HepG2 (cell line): ENCODE measurements around the gene CHD9. TPM values are rescaled to one million over a fixed set of nuclear protein-coding genes. Genes with fewer than 3 reads are reported as not detected.
A peak's percentile ranks its signal among the peaks of the same experiment; 100 is the strongest.

Experiments used
- ARID2 ChIP-seq: sonication (generic); formaldehyde crosslinking; IDR thresholded peaks from 2 replicates; pipeline ENCODE4 v1.8.1; 2022; ENCODE audit warnings: mild to moderate bottlenecking, missing genetic modification reagents, borderline replicate concordance
- CREB1 ChIP-seq, 2 experiments: fragments of 450-650 bp in 1 of 2; IDR thresholded peaks; 2 replicates each; pipeline ENCODE4 v1.6.1; 2016 to 2017; ENCODE audit warnings: control low read depth in 1 of 2, mild to moderate bottlenecking in 1 of 2, missing compliant biosample characterization in 1 of 2, missing genetic modification characterization in 1 of 2
- ELF3 ChIP-seq: IDR thresholded peaks from 2 replicates; pipeline ENCODE4 v1.6.1; 2016; ENCODE audit warnings: missing genetic modification reagents, missing compliant biosample characterization
- ETV6 ChIP-seq: sonication (generic); formaldehyde crosslinking; conservative IDR thresholded peaks from 2 replicates; pipeline ENCODE4 v1.4.0; 2020; ENCODE audit warnings: missing genetic modification reagents
- IRF2 ChIP-seq: IDR thresholded peaks from 2 replicates; pipeline ENCODE4 v1.6.1; 2018; ENCODE audit warnings: missing genetic modification reagents, missing compliant biosample characterization
- JUN ChIP-seq: sonication (generic); formaldehyde crosslinking; IDR thresholded peaks from 2 replicates; pipeline ENCODE4 v1.4.0; 2020; ENCODE audit warnings: mild to moderate bottlenecking, missing genetic modification reagents
- KAT2B ChIP-seq: fragments of 150-350 bp; IDR thresholded peaks from 2 replicates; pipeline ENCODE4 v1.6.1; 2014; ENCODE audit warnings: low read depth, low read length, borderline replicate concordance
- NCOA5 ChIP-seq: sonication (generic); formaldehyde crosslinking; IDR thresholded peaks from 2 replicates; pipeline ENCODE4 v1.4.0; 2020; ENCODE audit warnings: missing genetic modification reagents
- PHB2 ChIP-seq: fragments of 450-650 bp; IDR thresholded peaks from 2 replicates; pipeline ENCODE4 v1.6.1; 2018; ENCODE audit not compliant: partially characterized antibody
- PPARG ChIP-seq: conservative IDR thresholded peaks from 2 replicates; pipeline ENCODE4 v1.6.1; 2016; ENCODE audit warnings: missing biosample characterization, missing genetic modification reagents
- RAD51 ChIP-seq: fragments of 450-650 bp; IDR thresholded peaks from 2 replicates; pipeline ENCODE4 v1.6.1; 2016; ENCODE audit warnings: borderline replicate concordance
- SALL1 ChIP-seq: sonication (generic); formaldehyde crosslinking; IDR thresholded peaks from 2 replicates; pipeline ENCODE4 v1.8.0; 2022; ENCODE audit warnings: mild to moderate bottlenecking, missing genetic modification reagents
- SETDB1 ChIP-seq: sonication (generic); formaldehyde crosslinking; IDR thresholded peaks from 2 replicates; pipeline ENCODE4 v1.5.1; 2020; ENCODE audit warnings: missing genetic modification reagents, mild to moderate bottlenecking, borderline replicate concordance
- SNAPC2 ChIP-seq: sonication (generic); formaldehyde crosslinking; IDR thresholded peaks from 2 replicates; pipeline ENCODE4 v1.8.1; 2022; ENCODE audit warnings: mild to moderate bottlenecking, missing genetic modification reagents
- TMF1 ChIP-seq: sonication (generic); formaldehyde crosslinking; IDR thresholded peaks from 2 replicates; pipeline ENCODE4 v1.8.1; 2022; ENCODE audit warnings: low read depth, missing genetic modification reagents
- ZBTB20 ChIP-seq: sonication (generic); formaldehyde crosslinking; IDR thresholded peaks from 2 replicates; pipeline ENCODE4 v1.8.1; 2023; ENCODE audit warnings: missing genetic modification reagents, low read depth, mild to moderate bottlenecking, borderline replicate concordance
- ZNF451 ChIP-seq: sonication (generic); formaldehyde crosslinking; IDR thresholded peaks from 2 replicates; pipeline ENCODE4 v1.5.0; 2020; ENCODE audit warnings: mild to moderate bottlenecking, missing genetic modification reagents
- polyA plus RNA-seq, 8 experiments: library from polyadenylated mRNA; depleted of rRNA in 3 of 8; stranded (reverse) in 7 of 8; unstranded in 1 of 8; fragments of >200 nt; fragmentation: Illumina TruSeq in 4 of 8; extraction: Trizol in 4 of 8; gene quantifications; 2 replicates each; pipeline versions ENCODE4 v1.2.1 to v1.2.3, GENCODE V29; 2011 to 2016; ENCODE audit warnings: low read depth in 4 of 8, missing spikeins in 1 of 8, mixed read lengths in 1 of 8; ENCODE audit not compliant: insufficient read depth in 1 of 8
- total RNA-seq, 5 experiments: library from RNA; depleted of rRNA; stranded (reverse); fragments of >200 nt; fragmentation: Illumina TruSeq; extraction: Trizol; gene quantifications; 2 replicates each; pipeline ENCODE4 v1.2.3, GENCODE V29; 2016; ENCODE audit warnings: low read depth in 1 of 5
- TF ChIP-seq, protein P1 (sequence below): sonication (generic); formaldehyde crosslinking; IDR thresholded peaks from 2 replicates; pipeline ENCODE4 v1.5.0; 2020; ENCODE audit warnings: missing genetic modification reagents, mild to moderate bottlenecking, borderline replicate concordance
- TF ChIP-seq, protein P2 (sequence below), 2 experiments: fragments of 450-650 bp in 1 of 2; sonication (generic) in 1 of 2; formaldehyde crosslinking; IDR thresholded peaks; 2 replicates each; pipeline versions ENCODE4 v1.5.0 to v1.8.0; 2020 to 2022; ENCODE audit warnings: mild to moderate bottlenecking in 1 of 2, missing genetic modification reagents in 1 of 2
- TF ChIP-seq, protein P3 (sequence below): sonication (generic); formaldehyde crosslinking; IDR thresholded peaks from 2 replicates; pipeline ENCODE4 v1.5.0; 2020; ENCODE audit warnings: missing genetic modification reagents
- TF ChIP-seq, protein P4 (sequence below): sonication (generic); formaldehyde crosslinking; IDR thresholded peaks from 2 replicates; pipeline ENCODE4 v1.4.0; 2020; ENCODE audit warnings: mild to moderate bottlenecking, missing genetic modification reagents
- TF ChIP-seq, protein P5 (sequence below): sonication (generic); formaldehyde crosslinking; IDR thresholded peaks from 2 replicates; pipeline ENCODE4 v1.4.0; 2020; ENCODE audit warnings: mild to moderate bottlenecking, missing genetic modification reagents
- TF ChIP-seq, protein P6 (sequence below): sonication (generic); formaldehyde crosslinking; IDR thresholded peaks from 2 replicates; pipeline ENCODE4 v1.9.0; 2022; ENCODE audit warnings: low read depth, missing genetic modification reagents
- TF ChIP-seq, protein P7 (sequence below): sonication (generic); formaldehyde crosslinking; IDR thresholded peaks from 2 replicates; pipeline ENCODE4 v1.8.1; 2023; ENCODE audit warnings: missing genetic modification reagents, mild to moderate bottlenecking, borderline replicate concordance

The CHD9 gene
- total and polyA plus RNA-seq, 2 of the 13 experiments (the other 11 are each of a cell fraction or from before 2014, with no cell fraction given), result 23.4 to 27.7 TPM

DNA sequence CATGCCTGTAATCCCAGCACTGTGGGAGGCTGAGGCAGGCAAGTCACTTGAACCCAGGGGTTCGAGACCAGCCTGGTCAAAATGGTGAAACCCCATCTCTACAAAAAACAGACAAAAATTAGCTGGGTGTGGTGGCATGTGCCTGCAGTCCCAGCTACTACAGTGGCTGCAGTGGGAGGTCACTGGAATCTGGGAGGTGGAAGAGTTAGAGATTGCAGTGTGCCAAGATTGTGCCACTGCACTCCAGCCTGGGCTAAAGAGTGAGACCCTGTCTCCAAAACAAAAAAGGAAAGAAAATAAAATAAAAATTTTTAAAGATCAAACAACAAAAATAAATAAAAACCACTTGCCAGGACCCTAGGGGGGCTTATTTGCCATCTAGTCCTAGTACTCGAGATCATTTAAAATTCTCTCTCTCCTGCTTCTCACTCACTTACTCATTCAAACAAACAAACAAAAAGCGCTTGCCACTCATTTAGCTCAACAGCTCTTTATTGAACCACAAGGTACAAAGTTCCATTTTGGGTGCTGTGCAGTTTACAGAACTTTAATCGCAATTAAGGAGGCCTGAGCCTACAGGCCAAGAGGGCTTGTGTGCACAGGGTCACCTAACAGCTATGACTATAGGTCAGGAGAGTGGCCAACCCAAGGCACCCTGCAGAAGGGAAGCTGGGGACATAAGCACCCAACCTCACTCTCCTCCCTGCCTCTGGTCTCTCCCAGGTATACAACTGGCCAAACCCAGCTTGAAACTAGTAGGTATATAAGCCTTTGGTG, 6.5 kb upstream of the CHD9 start (continued):
- no peak for TF ChIP-seq SETDB1 (CRISPR knock-in tag)
- TF ChIP-seq, protein P1, sequence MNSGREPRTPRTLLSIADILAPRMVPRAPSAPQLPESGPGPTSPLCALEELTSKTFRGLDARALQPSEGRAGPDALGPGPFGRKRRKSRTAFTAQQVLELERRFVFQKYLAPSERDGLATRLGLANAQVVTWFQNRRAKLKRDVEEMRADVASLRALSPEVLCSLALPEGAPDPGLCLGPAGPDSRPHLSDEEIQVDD (CRISPR knock-in tag), result no peak
- peak; percentile 72; the same call in 1 of the 2 replicates for TF ChIP-seq IRF2 (CRISPR knock-in tag)
- no peak for TF ChIP-seq ETV6 (CRISPR knock-in tag)
- peak; percentile 74 for TF ChIP-seq PPARG (CRISPR knock-in tag)
- peak; percentile 63; the same call in 1 of the 2 replicates for TF ChIP-seq ELF3 (CRISPR knock-in tag)
- TF ChIP-seq JUN (CRISPR knock-in tag), result peak; percentile 52; the same call in 1 of the 2 replicates
- TF ChIP-seq, protein P2, sequence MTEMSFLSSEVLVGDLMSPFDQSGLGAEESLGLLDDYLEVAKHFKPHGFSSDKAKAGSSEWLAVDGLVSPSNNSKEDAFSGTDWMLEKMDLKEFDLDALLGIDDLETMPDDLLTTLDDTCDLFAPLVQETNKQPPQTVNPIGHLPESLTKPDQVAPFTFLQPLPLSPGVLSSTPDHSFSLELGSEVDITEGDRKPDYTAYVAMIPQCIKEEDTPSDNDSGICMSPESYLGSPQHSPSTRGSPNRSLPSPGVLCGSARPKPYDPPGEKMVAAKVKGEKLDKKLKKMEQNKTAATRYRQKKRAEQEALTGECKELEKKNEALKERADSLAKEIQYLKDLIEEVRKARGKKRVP (CRISPR knock-in tag; IDR thresholded peaks at IDR 0.05), result peak in 1 of 2 experiments; percentile 41; a peak in 1 of 4 replicates
- no peak for TF ChIP-seq RAD51
- TF ChIP-seq, protein P3, sequence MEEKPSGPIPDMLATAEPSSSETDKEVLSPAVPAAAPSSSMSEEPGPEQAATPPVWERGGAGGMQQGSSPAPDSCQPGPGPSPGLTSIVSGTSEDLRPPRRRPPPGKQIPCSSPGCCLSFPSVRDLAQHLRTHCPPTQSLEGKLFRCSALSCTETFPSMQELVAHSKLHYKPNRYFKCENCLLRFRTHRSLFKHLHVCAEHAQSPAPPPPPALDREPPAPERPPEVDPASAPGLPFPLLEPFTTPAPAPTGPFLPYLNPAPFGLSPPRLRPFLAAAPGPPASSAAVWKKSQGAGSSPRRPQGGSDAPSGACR (CRISPR knock-in tag), result 0 out of 2 replicates have a peak, but pooled peaks have one; percentile 19
- TF ChIP-seq ZNF451 (CRISPR knock-in tag), result no peak
- TF ChIP-seq TMF1 (CRISPR knock-in tag), result 0 out of 2 replicates have a peak, but pooled peaks have one; percentile 29
- peak; percentile 88 for TF ChIP-seq SALL1
- TF ChIP-seq, protein P4, sequence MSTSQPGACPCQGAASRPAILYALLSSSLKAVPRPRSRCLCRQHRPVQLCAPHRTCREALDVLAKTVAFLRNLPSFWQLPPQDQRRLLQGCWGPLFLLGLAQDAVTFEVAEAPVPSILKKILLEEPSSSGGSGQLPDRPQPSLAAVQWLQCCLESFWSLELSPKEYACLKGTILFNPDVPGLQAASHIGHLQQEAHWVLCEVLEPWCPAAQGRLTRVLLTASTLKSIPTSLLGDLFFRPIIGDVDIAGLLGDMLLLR (CRISPR knock-in tag), result no peak
- TF ChIP-seq, protein P5, sequence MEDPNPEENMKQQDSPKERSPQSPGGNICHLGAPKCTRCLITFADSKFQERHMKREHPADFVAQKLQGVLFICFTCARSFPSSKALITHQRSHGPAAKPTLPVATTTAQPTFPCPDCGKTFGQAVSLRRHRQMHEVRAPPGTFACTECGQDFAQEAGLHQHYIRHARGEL (CRISPR knock-in tag), result no peak
- TF ChIP-seq ARID2 (CRISPR knock-in tag), result no peak
- no peak for TF ChIP-seq KAT2B
- no peak for TF ChIP-seq SNAPC2 (CRISPR knock-in tag)
- no peak for TF ChIP-seq CREB1 (IDR thresholded peaks at IDR 0.05)
- TF ChIP-seq CREB1 (CRISPR knock-in tag; IDR thresholded peaks at IDR 0.05), result no peak; the same call in 1 of the 2 replicates
- no peak for TF ChIP-seq NCOA5 (CRISPR knock-in tag)
- no peak for TF ChIP-seq PHB2
- peak; percentile 56; the same call in 1 of the 2 replicates for TF ChIP-seq ZBTB20 (CRISPR knock-in tag)
- TF ChIP-seq, protein P6, sequence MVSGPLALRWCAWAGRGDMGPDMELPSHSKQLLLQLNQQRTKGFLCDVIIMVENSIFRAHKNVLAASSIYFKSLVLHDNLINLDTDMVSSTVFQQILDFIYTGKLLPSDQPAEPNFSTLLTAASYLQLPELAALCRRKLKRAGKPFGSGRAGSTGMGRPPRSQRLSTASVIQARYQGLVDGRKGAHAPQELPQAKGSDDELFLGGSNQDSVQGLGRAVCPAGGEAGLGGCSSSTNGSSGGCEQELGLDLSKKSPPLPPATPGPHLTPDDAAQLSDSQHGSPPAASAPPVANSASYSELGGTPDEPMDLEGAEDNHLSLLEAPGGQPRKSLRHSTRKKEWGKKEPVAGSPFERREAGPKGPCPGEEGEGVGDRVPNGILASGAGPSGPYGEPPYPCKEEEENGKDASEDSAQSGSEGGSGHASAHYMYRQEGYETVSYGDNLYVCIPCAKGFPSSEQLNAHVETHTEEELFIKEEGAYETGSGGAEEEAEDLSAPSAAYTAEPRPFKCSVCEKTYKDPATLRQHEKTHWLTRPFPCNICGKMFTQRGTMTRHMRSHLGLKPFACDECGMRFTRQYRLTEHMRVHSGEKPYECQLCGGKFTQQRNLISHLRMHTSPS, result no peak
- TF ChIP-seq, protein P7, sequence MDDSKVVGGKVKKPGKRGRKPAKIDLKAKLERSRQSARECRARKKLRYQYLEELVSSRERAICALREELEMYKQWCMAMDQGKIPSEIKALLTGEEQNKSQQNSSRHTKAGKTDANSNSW (CRISPR knock-in tag), result no peak
